ENCODE data around the gene CNNM4. TPM values are rescaled to one million over a fixed set of nuclear protein-coding genes. Genes with fewer than 3 reads are reported as not detected.

The CNNM4 gene
- total and polyA plus RNA-seq, 12 donors, result 4.3 to 59.7 (median 32.5) TPM

- 87% methylated on average over 14 of the region's 14 CpGs for WGBS, 2 donors
- no peaks in the 10 kb centered on the region for H3K9me3 ChIP-seq
- intact Hi-C loops (cut with DNase I), result no loop called here
- DNase-seq (no peak), ATAC-seq (peak; percentile 15 to 67 (median 45))
- H3K27me3 ChIP-seq, result no peaks in the 10 kb centered on the region
- H3K27ac ChIP-seq, result peak within 1 kb of the TSS in 7 of 10 donors; percentile 39 to 83 (median 71)
- TF ChIP-seq CTCF (IDR thresholded peaks at IDR 0.05), result no peak
- H3K4me1 ChIP-seq, result peaks cover 0 to 53% (median 12%) of the 10 kb centered on the region in 9 donors
- H3K4me3 ChIP-seq, result no peak within 1 kb of the TSS
- H3K36me3 ChIP-seq, result peaks cover 0 to 51% (median 18%) of the 10 kb centered on the region in 9 donors
Observed at GRCh38 chr2:96843538-96844268, 83.0 kb downstream of the CNNM4 start, which contains the start of gene ANKRD23. Gene ANKRD23, minus strand, starts transcription at chr2:96844021. Its CDS starts 29 bp downstream, at chr2:96843992.

- Histone ChIP-seq H3K9me3 (no peaks in the 10 kb centered on the region), H3K4me1 (peaks cover 0 to 48% (median 9%) of the 10 kb centered on the region in 9 donors), H3K27me3 (no peaks in the 10 kb centered on the region), H3K4me3 (no peak overlapping the region), H3K36me3 (peaks cover 0 to 51% (median 18%) of the 10 kb centered on the region in 9 donors), H3K27ac (peak overlapping the region in 5 of 10 donors; percentile 1 to 83 (median 47))
- intact Hi-C loops (cut with DNase I), result no loop called here
- TF ChIP-seq CTCF (IDR thresholded peaks at IDR 0.05), result no peak
- no peak for DNase-seq
- ATAC-seq, result peak in 1 of 8 donors; percentile 13
- WGBS, 2 donors, result 78 to 83% methylated on average over 17 of the region's 17 CpGs
Observed at GRCh38 chr2:96844405-96844808, 83.7 kb downstream of the CNNM4 start.

GRCh38 chr2:96846825-96847224, 86.1 kb downstream of the CNNM4 start:
- 96 to 97% methylated on average over 5 of the region's 5 CpGs for WGBS, 2 donors
- no peak for TF ChIP-seq CTCF (IDR thresholded peaks at IDR 0.05)
- ATAC-seq (no peak), DNase-seq (no peak)
- Histone ChIP-seq H3K9me3 (no peaks in the 10 kb centered on the region), H3K4me1 (peaks cover 0 to 27% (median 4%) of the 10 kb centered on the region in 9 donors), H3K4me3 (no peak overlapping the region), H3K36me3 (peaks cover 0 to 66% (median 24%) of the 10 kb centered on the region in 9 donors), H3K27ac (no peak overlapping the region), H3K27me3 (no peaks in the 10 kb centered on the region)
- intact Hi-C loops (cut with DNase I), result no loop called here

GRCh38 chr2:96847586-96847985, 86.9 kb downstream of the CNNM4 start:
- Histone ChIP-seq H3K27ac (no peak overlapping the region), H3K27me3 (no peaks in the 10 kb centered on the region), H3K4me1 (peaks cover 0 to 19% (median 1%) of the 10 kb centered on the region in 9 donors), H3K36me3 (peaks cover 0 to 73% (median 26%) of the 10 kb centered on the region in 9 donors), H3K4me3 (no peak overlapping the region), H3K9me3 (no peaks in the 10 kb centered on the region)
- no peak for TF ChIP-seq CTCF (IDR thresholded peaks at IDR 0.05)
- WGBS, 2 donors, result 81 to 84% methylated on average over 10 of the region's 10 CpGs
- intact Hi-C loops (cut with DNase I), result no loop called here
- ATAC-seq (no peak), DNase-seq (no peak)

Data from heart right ventricle (tissue), 16 donors.